Activated T-cell treated with anti-CD3 and anti-CD28 coated beads, Interleukin-2, amount 50 U/mL, for 24 hours (primary cell): ENCODE data around the gene PFDN5.
A peak's percentile ranks its signal among the peaks of the same experiment; 100 is the strongest.

Experiments used
- DNase-seq: peaks from one replicate; pipeline ENCODE4 v3.0.0-alpha.2; 2020
- H3K27ac Mint-ChIP-seq: 2 replicates; pipeline ENCODE4 v1.8.0; 2020; ENCODE audit warnings: mild to moderate bottlenecking, mixed read lengths
- H3K27me3 Mint-ChIP-seq: 2 replicates; pipeline ENCODE4 v1.8.0; 2020; ENCODE audit warnings: mixed read lengths
- H3K36me3 Mint-ChIP-seq: 2 replicates; pipeline ENCODE4 v1.8.0; 2020; ENCODE audit warnings: low read depth, mixed read lengths
- H3K4me1 Mint-ChIP-seq: 2 replicates; pipeline ENCODE4 v1.8.0; 2020; ENCODE audit warnings: low read depth, mixed read lengths
- H3K4me3 Mint-ChIP-seq: 2 replicates; pipeline ENCODE4 v1.8.0; 2020; ENCODE audit warnings: mild to moderate bottlenecking, moderate library complexity, mixed read lengths
- H3K9me3 Mint-ChIP-seq: 2 replicates; pipeline ENCODE4 v1.8.0; 2020; ENCODE audit warnings: mixed read lengths

PFDN5 gene

GRCh38 chr12:53299101-53299453 lies 3.7 kb downstream of the PFDN5 start:
- Mint-ChIP-seq H3K9me3 (no peaks in the 10 kb centered on the region), H3K4me3 (peak overlapping the region; percentile 87), H3K36me3 (peaks cover 99% of the 10 kb centered on the region), H3K4me1 (peaks cover 76% of the 10 kb centered on the region), H3K27me3 (no peaks in the 10 kb centered on the region), H3K27ac (peak overlapping the region; percentile 91)
- no peak for DNase-seq

DNA sequence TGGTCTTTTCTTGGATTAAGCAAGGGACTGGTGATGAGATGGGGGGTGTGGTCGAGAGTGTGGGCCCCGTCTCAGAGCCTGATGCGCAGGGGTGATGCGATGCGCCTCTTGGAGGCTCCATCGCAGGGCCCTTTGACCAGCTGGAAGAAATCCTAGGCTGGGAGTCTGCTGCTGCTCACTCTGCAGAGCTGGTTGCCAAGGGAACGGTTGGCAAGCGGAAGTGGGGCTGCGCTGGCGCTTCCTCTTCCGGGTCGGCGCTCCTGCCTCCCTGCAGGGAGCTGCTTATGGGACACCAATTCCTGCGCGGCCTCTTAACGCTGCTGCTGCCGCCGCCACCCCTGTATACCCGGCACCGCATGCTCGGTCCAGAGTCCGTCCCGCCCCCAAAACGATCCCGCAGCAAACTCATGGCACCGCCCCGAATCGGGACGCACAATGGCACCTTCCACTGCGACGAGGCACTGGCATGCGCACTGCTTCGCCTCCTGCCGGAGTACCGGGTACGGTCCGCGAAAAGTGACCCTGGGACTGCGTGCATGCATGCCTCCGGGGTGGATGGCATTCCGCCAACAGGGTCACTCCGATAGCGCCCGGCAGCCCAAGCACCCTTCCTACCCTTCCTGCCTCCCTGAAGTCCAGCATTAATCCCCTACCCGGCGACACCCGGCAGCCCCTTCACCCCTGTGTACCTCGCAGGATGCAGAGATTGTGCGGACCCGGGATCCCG lies 4.3 kb downstream of the PFDN5 start, which contains the start of gene MYG1:
Gene MYG1, plus strand, starts transcription at position 242 of the 727 bp plus-strand sequence. Its CDS starts 43 bp downstream, at position 285.
- H3K27me3 Mint-ChIP-seq = no peaks in the 10 kb centered on the region
- H3K36me3 Mint-ChIP-seq = peaks cover 98% of the 10 kb centered on the region

DNA sequence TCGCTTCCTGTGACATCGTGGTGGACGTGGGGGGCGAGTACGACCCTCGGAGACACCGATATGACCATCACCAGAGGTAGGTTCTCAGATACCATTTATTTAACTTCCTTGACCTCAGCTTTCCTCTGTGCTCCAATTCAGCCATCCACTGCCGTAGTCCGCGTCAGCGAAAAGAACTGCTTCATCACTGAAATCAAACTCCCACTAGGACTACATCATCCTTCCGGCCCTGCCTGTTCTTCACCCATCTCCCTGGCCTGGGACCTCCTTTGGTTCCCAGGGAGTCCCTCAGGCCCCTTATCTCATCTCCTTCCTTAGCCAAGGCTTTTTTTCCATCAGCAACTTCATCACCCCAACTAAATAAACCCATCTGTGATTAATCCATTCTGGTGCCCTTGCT lies 4.8 kb downstream of the PFDN5 start:
- H3K4me1 Mint-ChIP-seq = peaks cover 66% of the 10 kb centered on the region
- H3K36me3 Mint-ChIP-seq = peaks cover 96% of the 10 kb centered on the region
- H3K27me3 Mint-ChIP-seq = no peaks in the 10 kb centered on the region
- no peaks in the 10 kb centered on the region for H3K9me3 Mint-ChIP-seq
- DNase-seq = no peak
- peak overlapping the region; percentile 91 for H3K27ac Mint-ChIP-seq
- H3K4me3 Mint-ChIP-seq = peak overlapping the region; percentile 87

More for the DNA sequence above, 4.3 kb downstream of the PFDN5 start, which contains the start of gene MYG1:
- DNase-seq = peak; percentile 89
- no peaks in the 10 kb centered on the region for H3K9me3 Mint-ChIP-seq
- peak within 1 kb of the TSS; percentile 91 for H3K27ac Mint-ChIP-seq
- peak within 1 kb of the TSS; percentile 87 for H3K4me3 Mint-ChIP-seq
- H3K4me1 Mint-ChIP-seq = peaks cover 72% of the 10 kb centered on the region

DNA sequence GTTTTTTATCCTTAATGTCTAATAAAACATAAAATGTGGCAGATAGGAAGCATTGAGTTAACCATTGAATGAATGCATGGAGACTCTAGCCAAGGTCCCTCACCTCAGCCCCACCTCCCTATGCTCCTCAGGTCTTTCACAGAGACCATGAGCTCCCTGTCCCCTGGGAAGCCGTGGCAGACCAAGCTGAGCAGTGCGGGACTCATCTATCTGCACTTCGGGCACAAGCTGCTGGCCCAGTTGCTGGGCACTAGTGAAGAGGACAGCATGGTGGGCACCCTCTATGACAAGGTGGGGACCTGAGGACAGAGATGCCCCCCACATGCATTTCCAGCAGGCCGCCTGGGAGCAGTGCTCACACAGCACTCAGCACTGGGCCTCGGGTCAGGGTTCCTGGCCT lies 7.6 kb downstream of the PFDN5 start:
- H3K4me3 Mint-ChIP-seq = peak overlapping the region; percentile 6
- H3K36me3 Mint-ChIP-seq = peaks cover 96% of the 10 kb centered on the region
- H3K9me3 Mint-ChIP-seq = no peaks in the 10 kb centered on the region
- peak overlapping the region; percentile 28 for H3K27ac Mint-ChIP-seq
- no peak for DNase-seq
- H3K27me3 Mint-ChIP-seq = no peaks in the 10 kb centered on the region
- peaks cover 49% of the 10 kb centered on the region for H3K4me1 Mint-ChIP-seq

GRCh38 chr12:53306826-53307225 lies 11.5 kb downstream of the PFDN5 start:
- Mint-ChIP-seq H3K27me3 (no peaks in the 10 kb centered on the region), H3K27ac (peak overlapping the region; percentile 4), H3K36me3 (peaks cover 93% of the 10 kb centered on the region), H3K4me3 (no peak overlapping the region), H3K9me3 (no peaks in the 10 kb centered on the region), H3K4me1 (peaks cover 14% of the 10 kb centered on the region)
- DNase-seq = no peak

GRCh38 chr12:53308276-53308675 lies 12.9 kb downstream of the PFDN5 start:
- Mint-ChIP-seq H3K27me3 (no peaks in the 10 kb centered on the region), H3K4me1 (peaks cover 1% of the 10 kb centered on the region), H3K9me3 (no peaks in the 10 kb centered on the region), H3K4me3 (no peak overlapping the region), H3K27ac (peak overlapping the region; percentile 34), H3K36me3 (peaks cover 84% of the 10 kb centered on the region)
- no peak for DNase-seq

- DNase-seq = no peak
- H3K27me3 Mint-ChIP-seq = no peaks in the 10 kb centered on the region
- peaks cover 9% of the 10 kb centered on the region for H3K4me1 Mint-ChIP-seq
- H3K4me3 Mint-ChIP-seq = no peak overlapping the region
- no peaks in the 10 kb centered on the region for H3K9me3 Mint-ChIP-seq
- H3K27ac Mint-ChIP-seq = peak overlapping the region; percentile 66
- peaks cover 79% of the 10 kb centered on the region for H3K36me3 Mint-ChIP-seq
Observed at GRCh38 chr12:53313996-53314395, 18.7 kb downstream of the PFDN5 start.

- H3K4me1 Mint-ChIP-seq = peaks cover 47% of the 10 kb centered on the region
- DNase-seq = no peak
- no peaks in the 10 kb centered on the region for H3K27me3 Mint-ChIP-seq
- peak overlapping the region; percentile 95 for H3K4me3 Mint-ChIP-seq
- no peaks in the 10 kb centered on the region for H3K9me3 Mint-ChIP-seq
- H3K36me3 Mint-ChIP-seq = peaks cover 46% of the 10 kb centered on the region
- peak overlapping the region; percentile 99 for H3K27ac Mint-ChIP-seq
Observed at GRCh38 chr12:53320352-53321195, 25.2 kb downstream of the PFDN5 start.

DNA sequence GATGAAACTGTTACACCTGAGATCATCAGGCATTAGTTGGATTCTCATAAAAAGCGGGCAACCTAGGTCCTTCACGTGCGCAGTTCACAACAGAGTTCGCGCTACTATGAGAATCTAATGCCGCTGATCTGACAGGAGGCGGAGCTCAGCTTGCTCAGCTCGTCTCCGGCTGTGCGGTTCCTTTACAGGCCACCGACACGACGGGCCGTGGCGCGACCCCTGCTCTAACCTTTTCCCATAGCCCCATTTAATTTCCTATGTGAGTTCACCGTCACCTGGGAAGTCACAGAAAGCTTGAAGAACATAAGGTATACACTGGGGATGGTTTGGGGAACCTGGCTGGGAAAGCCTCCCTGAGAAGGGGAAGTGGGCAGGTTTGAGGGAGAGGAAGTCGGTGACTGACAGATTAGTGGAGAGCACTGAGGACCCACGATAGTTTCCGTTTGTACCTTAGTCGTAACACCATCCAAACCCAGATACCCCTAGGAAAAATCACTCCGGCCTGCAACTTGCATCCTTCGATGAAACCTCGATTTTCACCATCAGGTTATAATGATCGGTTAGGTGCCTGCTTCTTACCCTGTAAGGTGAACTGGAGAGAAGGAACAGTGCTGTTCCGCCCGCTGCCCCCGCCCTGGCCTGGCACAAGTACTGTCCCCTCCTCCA lies 28.9 kb downstream of the PFDN5 start:
- H3K4me1 Mint-ChIP-seq = peaks cover 45% of the 10 kb centered on the region
- peak; percentile 79 for DNase-seq
- H3K9me3 Mint-ChIP-seq = no peaks in the 10 kb centered on the region
- peaks cover 4% of the 10 kb centered on the region for H3K27me3 Mint-ChIP-seq
- peak overlapping the region; percentile 84 for H3K4me3 Mint-ChIP-seq
- peak overlapping the region; percentile 99 for H3K27ac Mint-ChIP-seq
- peaks cover 17% of the 10 kb centered on the region for H3K36me3 Mint-ChIP-seq

- Mint-ChIP-seq H3K27ac (peak overlapping the region; percentile 99), H3K4me1 (peaks cover 40% of the 10 kb centered on the region), H3K36me3 (peaks cover 11% of the 10 kb centered on the region), H3K4me3 (peak overlapping the region; percentile 84), H3K9me3 (no peaks in the 10 kb centered on the region), H3K27me3 (peaks cover 4% of the 10 kb centered on the region)
- peak; percentile 92 for DNase-seq
Observed at GRCh38 chr12:53324779-53325510, 29.6 kb downstream of the PFDN5 start.

DNA sequence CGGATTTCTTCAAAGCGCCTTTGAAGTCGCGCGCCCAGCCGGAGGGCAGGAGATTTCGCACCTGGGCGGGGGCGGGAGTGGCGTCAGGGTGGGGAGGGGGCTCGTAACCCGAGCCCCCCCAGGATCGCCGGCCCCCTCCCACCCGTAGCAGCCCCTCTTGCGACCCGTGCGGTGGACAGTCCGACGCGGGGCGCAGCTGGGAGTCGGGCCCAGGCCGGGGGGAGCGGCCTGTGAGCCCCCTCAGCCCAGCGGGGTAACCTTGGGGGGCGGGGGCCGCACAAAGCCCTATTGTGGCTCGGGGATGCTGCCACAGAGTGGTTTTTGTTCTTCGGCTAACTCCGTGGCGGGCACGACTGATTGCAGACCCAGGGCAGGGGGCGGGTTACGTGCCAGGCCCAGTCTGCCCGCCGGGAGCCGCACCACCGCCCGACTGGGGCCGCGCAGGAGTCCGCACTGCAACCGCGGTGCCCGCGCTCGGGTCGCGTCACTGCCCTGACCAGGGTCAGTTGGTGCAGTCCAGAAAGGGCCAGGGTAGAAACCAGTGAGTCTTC lies 30.2 kb downstream of the PFDN5 start:
- Mint-ChIP-seq H3K27me3 (peaks cover 4% of the 10 kb centered on the region), H3K4me1 (peaks cover 34% of the 10 kb centered on the region), H3K36me3 (peaks cover 7% of the 10 kb centered on the region), H3K9me3 (no peaks in the 10 kb centered on the region), H3K4me3 (peak overlapping the region; percentile 84), H3K27ac (peak overlapping the region; percentile 99)
- DNase-seq = peak; percentile 61

DNA sequence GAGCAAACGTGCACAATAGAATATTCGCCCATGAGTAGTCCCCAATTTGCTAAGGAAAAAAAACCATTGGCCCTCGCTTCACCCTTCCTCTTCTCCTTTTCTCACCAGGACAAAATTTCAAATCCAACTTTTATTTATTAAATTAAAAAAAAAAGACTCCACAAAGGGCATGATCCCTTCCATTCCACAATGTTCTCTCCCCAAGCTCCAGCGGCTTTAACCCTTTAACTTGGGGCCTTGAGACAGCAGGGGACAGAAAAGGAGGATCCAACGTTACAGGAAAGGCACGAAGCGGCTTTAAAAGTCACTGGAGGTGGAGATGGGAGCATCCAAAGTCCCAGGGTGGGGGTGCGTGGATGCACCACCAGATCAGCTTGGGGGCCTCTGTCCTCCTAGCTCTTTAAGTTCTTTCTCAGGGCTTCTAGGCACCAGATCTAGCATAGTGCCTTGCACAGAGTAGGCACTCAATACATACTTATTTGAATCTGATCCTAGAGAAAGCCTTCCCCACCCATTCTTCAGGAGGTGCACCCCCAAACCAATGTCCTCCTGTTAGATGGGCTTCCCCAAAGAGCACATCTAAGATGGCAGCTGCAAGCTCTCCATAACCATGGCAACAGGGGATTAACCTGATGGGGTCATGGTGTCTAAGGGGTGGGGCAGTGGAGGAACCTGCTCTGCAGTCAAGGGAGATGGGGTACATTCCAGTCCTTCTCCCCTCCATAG lies 31.3 kb downstream of the PFDN5 start:
- Mint-ChIP-seq H3K9me3 (no peaks in the 10 kb centered on the region), H3K36me3 (no peaks in the 10 kb centered on the region), H3K27ac (peak overlapping the region; percentile 76), H3K4me3 (peak overlapping the region; percentile 73), H3K27me3 (peaks cover 4% of the 10 kb centered on the region), H3K4me1 (peaks cover 26% of the 10 kb centered on the region)
- DNase-seq = no peak

DNA sequence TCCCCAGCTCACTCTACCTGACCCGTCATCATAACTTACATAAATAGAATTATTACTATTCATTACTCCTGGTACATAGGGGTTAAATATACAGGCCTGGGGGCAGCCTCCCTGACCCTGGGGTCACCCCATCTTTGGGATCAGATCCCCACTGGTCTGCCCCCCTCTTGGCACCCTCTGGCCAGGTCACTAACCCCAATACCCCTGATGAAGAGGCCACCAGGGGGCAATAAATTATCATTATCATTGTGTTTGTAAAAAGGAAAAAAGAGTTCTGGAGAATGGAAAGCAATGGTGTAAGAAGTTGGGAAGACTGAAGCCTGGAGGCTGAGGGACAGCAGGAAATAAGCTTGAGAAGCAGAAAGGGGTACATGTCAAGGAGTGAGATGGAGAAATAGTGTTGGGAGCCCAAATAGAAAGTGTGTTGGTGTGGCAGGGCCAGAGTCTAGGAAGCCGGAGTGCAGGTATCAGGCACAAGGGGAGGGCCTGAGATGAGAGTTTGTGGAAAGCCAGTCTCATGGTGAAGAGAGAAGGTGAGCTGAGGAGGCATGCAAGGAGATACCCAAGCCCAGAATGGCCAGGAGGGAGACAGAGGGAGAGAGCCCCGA lies 32.2 kb downstream of the PFDN5 start:
- H3K36me3 Mint-ChIP-seq = no peaks in the 10 kb centered on the region
- no peaks in the 10 kb centered on the region for H3K9me3 Mint-ChIP-seq
- H3K4me1 Mint-ChIP-seq = peaks cover 22% of the 10 kb centered on the region
- no peak overlapping the region for H3K27ac Mint-ChIP-seq
- peaks cover 11% of the 10 kb centered on the region for H3K27me3 Mint-ChIP-seq
- DNase-seq = no peak
- H3K4me3 Mint-ChIP-seq = no peak overlapping the region
